H1 (cell line): ENCODE measurements around the gene COL21A1. TPM values are rescaled to one million over a fixed set of nuclear protein-coding genes. Genes with fewer than 3 reads are reported as not detected.

Experiments
- CBX5 ChIP-seq: fragments of 300-800, 300-1000 bp; sonication (generic); IDR thresholded peaks from 2 replicates; pipeline ENCODE4 v1.7.1; 2016; ENCODE audit warnings: antibody characterized with exemption, low read length, low read depth
- RNF2 ChIP-seq: fragments of 200-900, 300-1000 bp; sonication (generic); IDR thresholded peaks from 2 replicates; pipeline ENCODE4 v1.7.1; 2016; ENCODE audit warnings: borderline replicate concordance, low read depth, mild to moderate bottlenecking, antibody characterized with exemption, low read length; ENCODE audit not compliant: poor library complexity, severe bottlenecking; ENCODE audit errors: missing control alignments
- SP2 ChIP-seq: IDR thresholded peaks from 2 replicates; pipeline ENCODE4 v1.6.1; 2012; ENCODE audit warnings: mild to moderate bottlenecking, low read length, inconsistent platforms
- polyA plus RNA-seq, 7 experiments: library from polyadenylated mRNA; depleted of rRNA in 3 of 7; stranded (reverse) in 5 of 7; unstranded in 2 of 7; fragments of >200 nt in 5 of 7; fragments of 200-250 nt in 2 of 7; gene quantifications; 1 replicate in 5 of 7; 2 replicates in 1 of 7; 4 replicates in 1 of 7; pipeline versions ENCODE4 v1.2.1 to v1.2.3, GENCODE V29; 2011 to 2013; ENCODE audit warnings: missing spikeins in 2 of 7, mixed read lengths in 2 of 7
- total RNA-seq: library from RNA; stranded (reverse); fragmentation: NEBNext Ultra II Directional; extraction: Animal tissue kit (Norgen Biotek cat#: 25700); gene quantifications from 2 replicates; pipeline ENCODE4 v1.2.1, GENCODE V29; 2021

The COL21A1 gene
- total and polyA plus RNA-seq, 2 of the 8 experiments (the other 6 are each of a cell fraction or from before 2014, with no cell fraction given): 1.6 to 3.4 TPM

DNA sequence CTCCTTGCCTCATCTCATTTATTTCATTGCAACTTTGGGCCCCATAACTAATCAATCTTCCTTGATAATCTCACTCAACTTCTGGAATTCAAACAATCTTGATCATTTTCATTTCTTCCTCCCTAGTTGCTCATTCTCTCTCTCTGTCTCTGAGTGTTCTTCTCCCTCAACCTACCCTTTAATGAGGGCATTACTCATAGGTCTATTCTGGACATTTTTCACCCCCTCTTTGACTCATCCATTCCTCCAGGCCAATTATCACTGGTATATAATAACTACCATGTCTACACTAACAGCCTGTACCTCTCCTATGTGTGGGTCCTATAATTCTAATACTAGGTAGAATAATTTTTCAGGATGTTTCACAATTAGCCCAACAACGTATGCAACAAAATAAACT is 78.8 kb downstream of the COL21A1 start (continued):
- TF ChIP-seq SP2 (no peak), RNF2 (no peak), CBX5 (no peak)
